ENCODE results near the gene OSBP2. TPM values are rescaled to one million over a fixed set of nuclear protein-coding genes. Genes with fewer than 3 reads are reported as not detected.
"Not testable (repeated sequence)": the region's sequence is repeated elsewhere in the genome, so short reads cannot be mapped to it uniquely, and the experiment has no call there.

The OSBP2 gene
- total RNA-seq, 4 donors from 2014 or later: 1.9 to 3.9 (median 3.0) TPM

GRCh38 chr22:30733181-30733631 lies 38.5 kb downstream of the OSBP2 start:
- WGBS, 2 donors: 72 to 88% methylated on average over 5 to 7 of the region's 7 CpGs
- no peak overlapping the region for H3K27ac ChIP-seq
- intact Hi-C loops (cut with DNase I): no loop called here
- no peaks in the 10 kb centered on the region for H3K9me3 ChIP-seq
- H3K27me3 ChIP-seq: no peaks in the 10 kb centered on the region
- TF ChIP-seq CTCF (IDR thresholded peaks at IDR 0.05) (no peak), POLR2A (IDR thresholded peaks at IDR 0.05) (no peak)
- H3K36me3 ChIP-seq: no peaks in the 10 kb centered on the region
- H3K4me3 ChIP-seq: no peak overlapping the region
- no peak for DNase-seq
- H3K4me1 ChIP-seq: no peaks in the 10 kb centered on the region

GRCh38 chr22:30740007-30740406 lies 45.3 kb downstream of the OSBP2 start:
- intact Hi-C loops (cut with DNase I); H3K27me3 ChIP-seq; H3K4me1 ChIP-seq; H3K27ac ChIP-seq; DNase-seq; H3K36me3 ChIP-seq; H3K9me3 ChIP-seq; H3K4me3 ChIP-seq: not testable (repeated sequence)
- 32 to 51% methylated on average over 2 to 3 of the region's 7 CpGs for WGBS, 2 donors

GRCh38 chr22:30740511-30740910 lies 45.8 kb downstream of the OSBP2 start:
- H3K36me3 ChIP-seq; H3K27me3 ChIP-seq; intact Hi-C loops (cut with DNase I); H3K4me3 ChIP-seq; H3K4me1 ChIP-seq; DNase-seq; H3K9me3 ChIP-seq; H3K27ac ChIP-seq: not testable (repeated sequence)
- 73 to 86% methylated on average over 3 of the region's 5 CpGs for WGBS, 2 donors

- no peaks in the 10 kb centered on the region for H3K36me3 ChIP-seq
- H3K4me3 ChIP-seq: no peak overlapping the region
- intact Hi-C loops (cut with DNase I): no loop called here
- H3K4me1 ChIP-seq: peaks cover 0 to 7% (median 0%) of the 10 kb centered on the region in 3 donors
- no peak overlapping the region for H3K27ac ChIP-seq
- H3K27me3 ChIP-seq: peaks cover 0 to 4% (median 0%) of the 10 kb centered on the region in 4 donors
- 78 to 87% methylated on average over 6 of the region's 6 CpGs for WGBS, 2 donors
- H3K9me3 ChIP-seq: no peaks in the 10 kb centered on the region
- TF ChIP-seq POLR2A (IDR thresholded peaks at IDR 0.05) (no peak), CTCF (IDR thresholded peaks at IDR 0.05) (no peak)
- DNase-seq: no peak
These were observed 47.9 kb downstream of the OSBP2 start for GRCh38 chr22:30742291-30743256.

GRCh38 chr22:30743257-30744020 lies 48.8 kb downstream of the OSBP2 start:
- H3K4me1 ChIP-seq: peaks cover 0 to 7% (median 0%) of the 10 kb centered on the region in 3 donors
- 43 to 70% methylated on average over 5 to 7 of the region's 10 CpGs for WGBS, 2 donors
- no peaks in the 10 kb centered on the region for H3K36me3 ChIP-seq
- no peaks in the 10 kb centered on the region for H3K9me3 ChIP-seq
- H3K27me3 ChIP-seq: peaks cover 0 to 4% (median 0%) of the 10 kb centered on the region in 4 donors
- TF ChIP-seq CTCF (IDR thresholded peaks at IDR 0.05) (no peak), POLR2A (IDR thresholded peaks at IDR 0.05) (no peak)
- H3K4me3 ChIP-seq: no peak overlapping the region
- intact Hi-C loops (cut with DNase I): no loop called here
- no peak for DNase-seq
- H3K27ac ChIP-seq: no peak overlapping the region

- intact Hi-C loops (cut with DNase I): no loop called here
- peaks cover 0 to 3% (median 0%) of the 10 kb centered on the region in 4 donors for H3K27me3 ChIP-seq
- no peak overlapping the region for H3K27ac ChIP-seq
- no peak overlapping the region for H3K4me3 ChIP-seq
- peaks cover 0 to 7% (median 0%) of the 10 kb centered on the region in 3 donors for H3K4me1 ChIP-seq
- H3K36me3 ChIP-seq: no peaks in the 10 kb centered on the region
- no peak for TF ChIP-seq POLR2A (IDR thresholded peaks at IDR 0.05)
- no peak for TF ChIP-seq CTCF (IDR thresholded peaks at IDR 0.05)
- H3K9me3 ChIP-seq: no peaks in the 10 kb centered on the region
- WGBS, 2 donors: 69 to 83% methylated on average over 2 to 3 of the region's 3 CpGs
- DNase-seq: no peak
These were observed 49.5 kb downstream of the OSBP2 start for GRCh38 chr22:30744224-30744623.
